Gastrocnemius medialis (tissue), 4 donors: Measurements from ENCODE around the gene PTPRC.
"Not testable (repeated sequence)": the region's sequence is repeated elsewhere in the genome, so short reads cannot be mapped to it uniquely, and the experiment has no call there.

Source experiments
- POLR2A ChIP-seq, 2 donors: fragments of 450-650 bp; IDR thresholded peaks; one replicate each; pipeline ENCODE4 v1.6.1; 2017; ENCODE audit warnings: antibody characterized with exemption in 2 of 2, mild to moderate bottlenecking in 2 of 2, moderate library complexity in 2 of 2
- TF ChIP-seq, protein P1 (sequence below), 5 experiments: fragments of 450-650 bp in 3 of 5; fragments of 200-600 bp in 2 of 5; sonication (generic) in 2 of 5; IDR thresholded peaks in 4 of 5; conservative IDR thresholded peaks in 1 of 5; 1 replicate in 4 of 5; 2 replicates in 1 of 5; pipeline ENCODE4 v1.5.1; 2016 to 2019; ENCODE audit warnings: antibody characterized with exemption in 5 of 5, mild to moderate bottlenecking in 3 of 5, moderate library complexity in 3 of 5

DNA sequence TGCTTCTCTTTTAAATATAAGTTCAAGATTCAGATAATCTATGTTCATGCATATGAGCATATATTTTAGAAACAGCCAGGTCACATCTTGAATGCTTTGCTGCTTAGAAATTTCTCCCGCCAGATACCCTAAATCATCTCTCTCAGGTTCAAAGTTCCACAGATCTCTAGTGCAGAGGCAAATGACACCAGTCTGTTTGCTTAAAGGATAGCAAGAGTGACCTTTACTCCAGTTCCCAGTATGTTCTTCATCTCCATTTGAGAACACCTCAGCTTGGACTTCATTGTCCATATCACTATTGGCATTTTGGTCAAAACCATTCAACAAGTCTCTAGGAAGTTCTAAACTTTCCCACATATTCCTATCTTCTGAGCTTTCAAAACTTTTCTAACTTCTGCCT, 37.5 kb upstream of the PTPRC start:
- TF ChIP-seq, protein P1, sequence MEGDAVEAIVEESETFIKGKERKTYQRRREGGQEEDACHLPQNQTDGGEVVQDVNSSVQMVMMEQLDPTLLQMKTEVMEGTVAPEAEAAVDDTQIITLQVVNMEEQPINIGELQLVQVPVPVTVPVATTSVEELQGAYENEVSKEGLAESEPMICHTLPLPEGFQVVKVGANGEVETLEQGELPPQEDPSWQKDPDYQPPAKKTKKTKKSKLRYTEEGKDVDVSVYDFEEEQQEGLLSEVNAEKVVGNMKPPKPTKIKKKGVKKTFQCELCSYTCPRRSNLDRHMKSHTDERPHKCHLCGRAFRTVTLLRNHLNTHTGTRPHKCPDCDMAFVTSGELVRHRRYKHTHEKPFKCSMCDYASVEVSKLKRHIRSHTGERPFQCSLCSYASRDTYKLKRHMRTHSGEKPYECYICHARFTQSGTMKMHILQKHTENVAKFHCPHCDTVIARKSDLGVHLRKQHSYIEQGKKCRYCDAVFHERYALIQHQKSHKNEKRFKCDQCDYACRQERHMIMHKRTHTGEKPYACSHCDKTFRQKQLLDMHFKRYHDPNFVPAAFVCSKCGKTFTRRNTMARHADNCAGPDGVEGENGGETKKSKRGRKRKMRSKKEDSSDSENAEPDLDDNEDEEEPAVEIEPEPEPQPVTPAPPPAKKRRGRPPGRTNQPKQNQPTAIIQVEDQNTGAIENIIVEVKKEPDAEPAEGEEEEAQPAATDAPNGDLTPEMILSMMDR (IDR thresholded peaks at IDR 0.05 in 4 of 5, conservative IDR thresholded peaks at IDR 0.05 in 1 of 5): not testable (repeated sequence)
- not testable (repeated sequence) for TF ChIP-seq POLR2A (IDR thresholded peaks at IDR 0.05)
